Trophoblast cell (in vitro differentiated cells and primary cell): ENCODE measurements around the gene ING4.
A peak's percentile ranks its signal among the peaks of the same experiment; 100 is the strongest.

Experiments used
- DNase-seq, 2 donors: peaks; one replicate each; pipeline ENCODE4 v3.0.0-alpha.2; 2016
- H2AFZ ChIP-seq: 2 replicates; pipeline ENCODE4 v1.6.1; 2013; ENCODE audit warnings: low read length, moderate library complexity, mild to moderate bottlenecking; ENCODE audit not compliant: insufficient read depth, poor library complexity
- H2AK5ac ChIP-seq: 2 replicates; pipeline ENCODE4 v1.6.1; 2013; ENCODE audit warnings: mild to moderate bottlenecking, low read length
- H2BK120ac ChIP-seq: 2 replicates; pipeline ENCODE4 v1.6.1; 2013; ENCODE audit warnings: low read length, mild to moderate bottlenecking, moderate library complexity; ENCODE audit not compliant: insufficient read depth, poor library complexity
- H2BK12ac ChIP-seq: 2 replicates; pipeline ENCODE4 v1.6.1; 2013; ENCODE audit warnings: mild to moderate bottlenecking, low read length, moderate library complexity
- H2BK5ac ChIP-seq: 2 replicates; pipeline ENCODE4 v1.6.1; 2013; ENCODE audit warnings: low read length, low read depth, moderate library complexity, mild to moderate bottlenecking; ENCODE audit not compliant: poor library complexity
- H3K14ac ChIP-seq: 2 replicates; pipeline ENCODE4 v1.6.1; 2013; ENCODE audit warnings: mild to moderate bottlenecking, low read length
- H3K18ac ChIP-seq: 2 replicates; pipeline ENCODE4 v1.6.1; 2013; ENCODE audit warnings: mild to moderate bottlenecking, low read length
- H3K23ac ChIP-seq: 2 replicates; pipeline ENCODE4 v1.6.1; 2013; ENCODE audit warnings: low read length
- H3K27ac ChIP-seq: 2 replicates; pipeline ENCODE4 v1.5.1; 2013; ENCODE audit warnings: low read depth, mild to moderate bottlenecking, inconsistent platforms, low read length, moderate library complexity
- H3K27me3 ChIP-seq: 2 replicates; pipeline ENCODE4 v1.6.1; 2013; ENCODE audit warnings: inconsistent platforms, mild to moderate bottlenecking, low read length, moderate library complexity; ENCODE audit not compliant: insufficient read depth
- H3K36me3 ChIP-seq, 2 experiments: 1 replicate in 1 of 2; 2 replicates in 1 of 2; pipeline ENCODE4 v1.6.1; 2013; ENCODE audit warnings: low read length in 2 of 2, mild to moderate bottlenecking in 2 of 2, moderate library complexity in 1 of 2; ENCODE audit not compliant: insufficient read depth in 2 of 2, control insufficient read depth in 1 of 2
- H3K4ac ChIP-seq: 2 replicates; pipeline ENCODE4 v1.6.1; 2013; ENCODE audit warnings: low read depth, mild to moderate bottlenecking, low read length, moderate library complexity
- H3K4me1 ChIP-seq, 2 experiments: 1 replicate in 1 of 2; 2 replicates in 1 of 2; pipeline ENCODE4 v1.6.1; 2013; ENCODE audit warnings: low read length in 2 of 2, mild to moderate bottlenecking in 2 of 2, moderate library complexity in 1 of 2; ENCODE audit not compliant: insufficient read depth in 2 of 2, control insufficient read depth in 1 of 2
- H3K4me2 ChIP-seq: 2 replicates; pipeline ENCODE4 v1.6.1; 2013; ENCODE audit warnings: inconsistent platforms, mild to moderate bottlenecking, low read length, moderate library complexity
- H3K4me3 ChIP-seq: 2 replicates; pipeline ENCODE4 v1.5.1; 2013; ENCODE audit warnings: mild to moderate bottlenecking, low read depth, low read length, inconsistent platforms
- H3K79me1 ChIP-seq: one replicate; pipeline ENCODE4 v1.6.1; 2013; ENCODE audit warnings: low read length
- H3K79me2 ChIP-seq: 2 replicates; pipeline ENCODE4 v1.6.1; 2013; ENCODE audit warnings: low read length, mild to moderate bottlenecking; ENCODE audit not compliant: control insufficient read depth, insufficient read depth, poor library complexity
- H3K9ac ChIP-seq: 2 replicates; pipeline ENCODE4 v1.6.1; 2013; ENCODE audit warnings: mild to moderate bottlenecking, low read length
- H3K9me3 ChIP-seq: 2 replicates; pipeline ENCODE4 v1.6.1; 2013; ENCODE audit warnings: low read depth, mild to moderate bottlenecking, control low read depth, inconsistent platforms, low read length; ENCODE audit not compliant: insufficient read depth
- H4K12ac ChIP-seq: 2 replicates; pipeline ENCODE4 v1.6.1; 2013; ENCODE audit warnings: low read depth, mild to moderate bottlenecking, low read length, moderate library complexity
- H4K8ac ChIP-seq: 2 replicates; pipeline ENCODE4 v1.6.1; 2013; ENCODE audit warnings: low read depth, mild to moderate bottlenecking, low read length, moderate library complexity
- H4K91ac ChIP-seq: one replicate; pipeline ENCODE4 v1.6.1; 2013; ENCODE audit warnings: low read depth, mild to moderate bottlenecking, low read length, moderate library complexity
- WGBS: extraction: QIAGEN DNeasy Blood & Tissue Kit; methylation state at CpG from one replicate; pipeline ENCODE4 v1.1.7; 2013; ENCODE audit warnings: missing lambda C conversion rate; ENCODE audit not compliant: insufficient read length, insufficient coverage; ENCODE audit errors: extremely low coverage; 5-methylcytosine and 5-hydroxymethylcytosine counted together

ING4 gene

GRCh38 chr12:6698352-6699046 is 35.6 kb upstream of the ING4 start:
- Histone ChIP-seq H3K9ac (no peak overlapping the region), H4K12ac (no peak overlapping the region), H3K27me3 (peaks cover 31% of the 10 kb centered on the region), H2BK120ac (no peak overlapping the region), H3K4me1 (peaks cover 4 to 8% of the 10 kb centered on the region in 2 experiments), H2BK12ac (no peak overlapping the region), H3K4me3 (no peak overlapping the region), H4K8ac (no peak overlapping the region), H2AK5ac (no peak overlapping the region), H3K4ac (no peak overlapping the region), H2AFZ (no peak overlapping the region), H3K27ac (no peak overlapping the region), H3K4me2 (no peak overlapping the region), H4K91ac (no peak overlapping the region), H3K9me3 (no peaks in the 10 kb centered on the region), H3K79me1 (no peaks in the 10 kb centered on the region), H3K79me2 (no peaks in the 10 kb centered on the region), H2BK5ac (no peak overlapping the region), H3K18ac (no peak overlapping the region), H3K36me3 (no peaks in the 10 kb centered on the region), H3K23ac (no peak overlapping the region), H3K14ac (no peak overlapping the region)
- DNase-seq: no peak
- WGBS: no CpG with 5 or more reads among the region's 8 CpGs

DNA sequence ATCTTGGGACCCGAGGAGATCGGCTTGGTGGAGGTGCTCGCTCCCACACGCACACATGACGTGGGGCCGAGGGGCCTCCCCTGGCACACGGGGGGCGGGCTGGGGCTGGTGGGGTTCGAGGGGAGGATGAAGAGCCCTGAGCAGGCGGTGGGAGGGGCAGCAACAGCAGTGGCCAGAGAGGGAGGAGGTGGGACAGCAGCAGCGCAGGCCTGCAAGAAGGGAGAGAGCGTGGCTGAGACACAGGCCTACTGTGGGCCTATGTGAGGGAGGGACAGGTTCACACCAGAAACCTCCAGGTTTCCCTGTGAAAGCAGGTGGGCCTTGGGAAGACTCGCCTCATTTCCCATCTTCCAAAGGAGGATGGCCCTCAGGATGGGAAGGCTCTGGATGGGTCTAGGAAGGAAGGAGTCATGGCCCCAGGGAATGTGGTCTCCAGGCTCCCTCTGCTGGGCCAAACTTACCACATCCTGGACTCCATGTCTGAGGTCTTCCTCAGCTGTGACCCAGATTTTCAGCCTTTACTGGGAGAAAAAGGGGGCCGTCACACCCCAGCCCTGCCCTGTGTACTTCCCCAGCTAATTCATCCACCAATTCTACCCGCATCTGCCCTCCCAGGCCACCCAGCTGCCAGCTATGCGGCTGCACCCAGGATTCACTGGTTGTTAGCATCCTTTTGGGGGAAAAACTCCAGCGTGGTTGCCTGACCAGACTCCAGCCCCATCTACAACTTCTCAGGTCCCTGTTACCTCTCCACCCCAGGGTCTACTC is 34.8 kb upstream of the ING4 start:
- no peaks in the 10 kb centered on the region for H3K79me1 ChIP-seq
- H2BK120ac ChIP-seq: no peak overlapping the region
- no peak overlapping the region for H2AFZ ChIP-seq
- DNase-seq: peak; percentile 43 to 67
- no peak overlapping the region for H3K23ac ChIP-seq
- peaks cover 31% of the 10 kb centered on the region for H3K27me3 ChIP-seq
- H3K18ac ChIP-seq: no peak overlapping the region
- H4K91ac ChIP-seq: no peak overlapping the region
- no peak overlapping the region for H4K12ac ChIP-seq
- H3K4me2 ChIP-seq: no peak overlapping the region
- H3K79me2 ChIP-seq: no peaks in the 10 kb centered on the region
- H2BK5ac ChIP-seq: no peak overlapping the region
- H3K27ac ChIP-seq: no peak overlapping the region
- H3K36me3 ChIP-seq: no peaks in the 10 kb centered on the region
- H3K4ac ChIP-seq: no peak overlapping the region
- no peak overlapping the region for H2AK5ac ChIP-seq
- no peaks in the 10 kb centered on the region for H3K9me3 ChIP-seq
- no peak overlapping the region for H2BK12ac ChIP-seq
- no peak overlapping the region for H3K14ac ChIP-seq
- no CpG with 5 or more reads among the region's 17 CpGs for WGBS
- H3K9ac ChIP-seq: no peak overlapping the region
- H3K4me1 ChIP-seq: peaks cover 4 to 8% of the 10 kb centered on the region in 2 experiments
- H4K8ac ChIP-seq: no peak overlapping the region
- no peak overlapping the region for H3K4me3 ChIP-seq

DNA sequence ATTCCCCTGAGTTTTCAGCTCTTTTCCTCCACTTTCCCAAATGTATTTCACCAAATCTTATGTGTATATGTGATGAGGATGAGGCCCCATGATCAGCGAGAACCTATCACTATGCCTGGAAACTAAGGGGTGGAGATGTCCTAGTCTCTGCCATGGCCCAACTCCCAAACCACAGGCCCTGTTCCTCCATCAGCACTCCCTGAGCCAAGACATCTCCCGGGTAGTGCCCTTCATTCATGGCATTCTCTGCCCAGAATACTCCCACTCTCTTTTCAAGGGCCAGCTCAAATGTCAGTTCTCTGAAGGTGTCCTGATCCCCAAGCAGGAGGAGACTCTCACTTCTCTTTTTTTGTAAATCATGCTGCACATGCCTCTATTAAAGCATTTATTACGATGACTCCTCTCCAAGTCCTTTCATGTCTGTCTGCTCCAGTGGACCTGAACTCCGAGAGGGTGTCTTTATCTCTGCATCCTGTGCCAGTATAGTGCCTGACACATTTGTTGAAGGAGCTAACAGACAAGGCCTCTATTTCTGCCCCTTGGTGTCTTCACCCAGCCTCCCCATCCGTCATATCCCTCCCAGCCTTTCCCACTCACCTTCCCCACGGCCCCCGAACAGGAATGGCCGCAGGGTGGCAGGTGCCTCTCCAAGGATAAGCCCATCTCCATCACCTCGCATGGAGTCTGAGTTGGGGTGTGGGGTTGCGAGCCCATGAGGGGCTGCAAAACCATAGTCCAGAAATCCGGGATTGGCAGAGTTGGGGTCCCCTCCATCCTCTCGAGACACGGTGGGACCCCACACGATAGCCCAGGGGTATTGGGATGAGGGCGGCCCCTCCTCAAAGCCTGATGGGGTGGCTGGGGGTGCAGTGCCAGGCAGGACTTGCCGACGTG is 34.0 kb upstream of the ING4 start:
- H3K14ac ChIP-seq: no peak overlapping the region
- H3K23ac ChIP-seq: peak overlapping the region; percentile 11
- no peak overlapping the region for H3K4ac ChIP-seq
- no peak overlapping the region for H3K27ac ChIP-seq
- H3K4me3 ChIP-seq: no peak overlapping the region
- peaks cover 31% of the 10 kb centered on the region for H3K27me3 ChIP-seq
- H3K79me1 ChIP-seq: no peaks in the 10 kb centered on the region
- H3K9ac ChIP-seq: no peak overlapping the region
- no CpG with 5 or more reads among the region's 17 CpGs for WGBS
- no peak overlapping the region for H3K4me2 ChIP-seq
- H2BK120ac ChIP-seq: no peak overlapping the region
- H3K79me2 ChIP-seq: no peaks in the 10 kb centered on the region
- no peaks in the 10 kb centered on the region for H3K9me3 ChIP-seq
- no peak overlapping the region for H2BK5ac ChIP-seq
- no peak overlapping the region for H2AK5ac ChIP-seq
- no peak for DNase-seq
- no peaks in the 10 kb centered on the region for H3K36me3 ChIP-seq
- H2BK12ac ChIP-seq: no peak overlapping the region
- H4K91ac ChIP-seq: no peak overlapping the region
- no peak overlapping the region for H4K8ac ChIP-seq
- H3K18ac ChIP-seq: no peak overlapping the region
- H4K12ac ChIP-seq: no peak overlapping the region
- peaks cover 4 to 8% of the 10 kb centered on the region in 2 experiments for H3K4me1 ChIP-seq
- H2AFZ ChIP-seq: no peak overlapping the region

GRCh38 chr12:6695313-6696045 is 32.6 kb upstream of the ING4 start:
- whole genome bisulfite sequencing: no CpG with 5 or more reads among the region's 11 CpGs
- Histone ChIP-seq H3K4me3 (no peak overlapping the region), H3K79me2 (no peaks in the 10 kb centered on the region), H3K79me1 (no peaks in the 10 kb centered on the region), H3K4me2 (no peak overlapping the region), H3K9me3 (no peaks in the 10 kb centered on the region), H3K36me3 (no peaks in the 10 kb centered on the region), H2BK12ac (no peak overlapping the region), H3K23ac (no peak overlapping the region), H2AK5ac (no peak overlapping the region), H4K91ac (no peak overlapping the region), H3K14ac (no peak overlapping the region), H4K12ac (no peak overlapping the region), H4K8ac (no peak overlapping the region), H3K18ac (no peak overlapping the region), H3K27ac (no peak overlapping the region), H2BK120ac (no peak overlapping the region), H3K9ac (no peak overlapping the region), H2BK5ac (no peak overlapping the region), H3K27me3 (peaks cover 20% of the 10 kb centered on the region), H3K4me1 (peaks cover 0 to 3% of the 10 kb centered on the region in 2 experiments), H3K4ac (no peak overlapping the region), H2AFZ (no peak overlapping the region)
- DNase-seq: no peak
